ENCODE measurements around the gene FAM9C.

DNA sequence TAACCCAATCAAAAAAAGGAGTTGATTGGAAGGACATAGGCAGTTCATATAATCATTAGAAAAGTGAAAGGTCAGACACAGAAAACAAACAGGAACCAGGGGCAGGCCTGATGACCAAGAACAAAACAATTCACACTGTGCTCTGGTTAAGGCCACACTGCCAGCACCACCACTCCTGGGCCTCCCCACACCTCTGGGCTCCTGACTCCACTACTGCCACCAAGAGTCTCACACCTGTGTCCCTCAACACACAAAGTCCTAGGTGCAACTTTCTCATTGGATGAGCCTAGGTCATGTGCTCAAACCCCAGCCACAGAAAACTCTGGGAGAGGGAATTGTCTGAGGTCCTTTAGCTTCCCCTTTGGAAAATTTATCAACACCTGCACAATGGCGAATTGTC, 11.1 kb upstream of the FAM9C start:
- TF ChIP-seq CTCF (IDR thresholded peaks at IDR 0.05) (no peak), POLR2A (IDR thresholded peaks at IDR 0.05) (no peak)

Data from testis (tissue), 2 donors.